ENCODE data around the gene NOTCH2.
"Not testable (repeated sequence)": the region's sequence is repeated elsewhere in the genome, so short reads cannot be mapped to it uniquely, and the experiment has no call there.

Gene NOTCH2
- total RNA-seq = 131 reads per million, percentile 87 among the genes with 10 or more reads in this experiment

DNA sequence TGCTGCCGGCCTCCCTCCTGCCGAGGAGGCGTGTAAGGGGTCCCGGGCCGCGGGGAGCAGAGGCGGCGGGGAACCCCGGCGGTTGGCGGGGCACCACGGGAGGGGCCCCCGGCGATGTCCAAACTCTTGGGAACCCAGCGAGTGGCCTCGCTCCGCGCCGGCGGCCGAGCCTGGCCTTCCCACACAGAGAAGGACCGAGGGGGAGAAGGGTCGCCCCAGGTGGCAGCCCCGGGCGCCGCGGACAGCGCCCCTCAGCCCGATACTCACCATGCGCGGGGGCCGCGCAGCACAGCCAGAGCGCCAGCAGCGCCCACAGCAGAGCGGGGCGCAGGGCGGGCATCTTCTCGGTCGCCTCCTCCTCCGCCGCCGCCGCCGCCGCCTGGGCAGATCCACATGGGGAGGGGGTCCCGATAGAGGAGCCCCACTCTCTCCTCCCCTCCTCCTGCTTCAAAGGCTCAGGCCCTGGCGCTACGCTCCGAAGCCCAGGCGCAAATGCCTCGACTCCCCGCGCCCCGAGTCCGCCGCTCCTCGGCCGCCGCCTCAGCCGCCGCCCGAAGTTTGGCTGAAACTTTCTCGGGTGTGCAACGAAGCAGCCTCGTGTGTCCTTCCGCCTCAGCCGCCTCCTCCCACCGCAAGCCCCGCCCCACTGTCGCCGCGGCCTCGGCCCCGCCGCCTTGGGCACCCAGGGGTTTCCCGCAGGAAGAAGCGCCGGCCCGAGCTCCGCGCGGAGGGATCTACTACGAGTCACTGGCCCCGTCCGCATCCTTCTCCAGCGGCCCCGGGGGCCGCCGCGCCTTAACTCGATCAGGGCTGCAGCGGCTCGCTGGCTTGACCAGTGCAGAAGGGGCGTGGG is at the start of gene NOTCH2:
Gene NOTCH2 (minus strand): TSS at position 596 of the 853 bp plus-strand sequence. CDS start 256 bp downstream, at position 340.
- peak; percentile 56 for DNase-seq

DNA sequence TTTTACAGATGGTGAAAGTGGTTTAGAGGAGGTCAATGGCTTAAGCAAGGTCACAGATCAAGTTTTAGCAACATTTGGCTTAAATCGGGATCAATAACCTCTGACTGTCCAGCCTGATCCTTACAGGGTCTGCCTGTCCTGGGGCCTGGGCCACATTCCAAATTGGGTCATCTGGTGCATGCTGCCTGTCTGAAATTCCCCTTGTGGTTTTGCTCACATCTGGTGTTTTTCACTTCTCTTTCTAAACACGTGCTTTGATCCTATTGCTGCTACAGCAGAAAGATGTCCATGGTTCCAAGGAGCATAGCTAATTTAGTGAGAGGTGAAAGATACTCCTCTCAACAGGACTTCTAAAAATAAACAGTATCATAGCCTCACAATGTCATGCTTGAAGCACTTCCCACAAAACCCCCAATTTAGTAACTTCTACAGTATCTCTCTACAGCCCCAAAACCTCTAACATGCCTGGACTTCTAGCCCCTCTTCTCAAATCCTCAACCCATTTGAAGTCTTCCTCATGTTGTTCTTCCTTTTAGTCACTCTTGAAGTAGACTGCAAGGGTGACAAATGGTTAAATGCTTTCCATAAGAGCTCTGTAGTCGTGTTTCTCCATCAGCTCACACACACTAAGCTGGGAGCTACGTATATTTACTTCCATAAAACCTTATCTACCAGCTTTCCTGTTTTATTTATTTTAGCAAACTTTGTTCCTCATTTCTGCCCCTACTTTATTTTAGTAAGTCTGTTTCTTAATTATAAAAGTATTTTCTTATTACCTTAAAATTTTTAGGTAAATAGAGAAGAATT is 48.1 kb upstream of the NOTCH2 start:
- not testable (repeated sequence) for DNase-seq

DNA sequence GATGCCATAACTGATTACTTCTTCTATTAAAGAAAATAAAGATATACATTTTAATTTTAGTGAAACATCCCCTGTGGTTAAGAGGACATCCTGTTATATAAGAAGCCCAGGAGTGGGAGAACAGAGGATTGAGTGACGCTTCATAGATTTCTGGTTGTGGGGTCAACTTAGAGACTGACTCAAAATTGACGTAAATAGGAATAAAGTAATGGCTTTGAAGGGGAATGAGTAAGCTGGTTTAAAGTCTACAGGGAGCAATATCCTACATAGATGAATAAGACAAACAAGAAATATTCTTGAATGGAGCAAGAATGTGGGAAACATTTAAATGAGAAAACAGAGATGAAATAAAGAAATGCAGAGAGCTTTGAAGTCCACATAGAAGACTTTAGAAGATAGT is 46.6 kb upstream of the NOTCH2 start:
- DNase-seq = not testable (repeated sequence)

DNA sequence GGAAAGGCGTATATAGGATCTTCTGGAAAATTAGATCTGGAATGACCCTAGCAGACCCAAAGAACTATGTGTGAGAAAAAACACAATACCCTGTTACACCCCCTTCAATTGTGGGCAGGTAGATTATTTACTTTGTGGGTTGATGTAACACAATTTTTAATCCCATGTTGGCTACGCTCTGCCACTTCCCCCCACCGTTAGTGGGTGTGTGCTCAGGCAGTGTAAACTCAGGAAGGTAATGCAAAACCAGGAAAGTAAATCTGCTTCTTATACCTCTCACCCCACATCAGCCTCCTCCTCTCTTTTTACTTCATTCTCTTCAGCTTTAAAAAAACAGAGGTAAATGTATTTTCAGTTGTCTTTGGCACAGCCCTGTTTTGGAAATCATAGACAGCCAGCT is 43.7 kb upstream of the NOTCH2 start:
- DNase-seq = not testable (repeated sequence)

DNA sequence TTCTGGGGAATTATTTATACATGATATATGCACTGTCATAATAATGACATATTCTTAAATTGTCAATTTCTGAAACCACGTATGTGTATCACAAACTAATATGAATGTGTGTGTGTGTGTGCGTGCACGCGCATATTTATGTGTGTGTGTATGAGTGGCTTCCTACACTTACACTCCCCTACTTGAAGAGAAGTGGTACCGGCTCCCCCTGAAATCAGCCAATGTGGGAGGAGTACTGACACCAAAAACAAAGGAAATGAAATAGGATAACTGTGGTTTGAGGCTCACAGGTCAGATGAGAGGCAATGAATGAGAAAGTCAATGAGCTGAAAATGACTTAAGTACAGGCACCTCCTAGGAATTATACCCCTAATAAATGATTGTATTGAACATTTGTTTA is 42.8 kb upstream of the NOTCH2 start:
- not testable (repeated sequence) for DNase-seq

DNA sequence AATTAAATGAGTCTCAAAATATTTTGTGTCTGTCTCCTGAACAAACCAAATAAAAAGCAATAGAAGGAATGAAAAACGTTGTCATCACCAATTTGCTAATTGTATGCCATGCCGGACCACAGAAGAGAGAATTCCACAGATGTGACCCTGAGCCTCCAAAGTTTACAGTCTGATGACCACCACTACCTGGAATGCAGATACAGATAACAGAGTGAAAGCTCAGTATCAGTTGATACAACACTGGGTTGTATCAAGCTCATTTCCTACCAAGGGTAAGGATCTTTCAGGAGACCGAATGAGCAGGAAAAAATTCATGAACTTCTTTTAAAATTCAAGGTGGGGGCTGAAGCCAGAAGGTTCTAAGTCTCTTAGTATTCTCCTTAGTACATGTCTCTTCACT is 42.3 kb upstream of the NOTCH2 start:
- DNase-seq = not testable (repeated sequence)

DNA sequence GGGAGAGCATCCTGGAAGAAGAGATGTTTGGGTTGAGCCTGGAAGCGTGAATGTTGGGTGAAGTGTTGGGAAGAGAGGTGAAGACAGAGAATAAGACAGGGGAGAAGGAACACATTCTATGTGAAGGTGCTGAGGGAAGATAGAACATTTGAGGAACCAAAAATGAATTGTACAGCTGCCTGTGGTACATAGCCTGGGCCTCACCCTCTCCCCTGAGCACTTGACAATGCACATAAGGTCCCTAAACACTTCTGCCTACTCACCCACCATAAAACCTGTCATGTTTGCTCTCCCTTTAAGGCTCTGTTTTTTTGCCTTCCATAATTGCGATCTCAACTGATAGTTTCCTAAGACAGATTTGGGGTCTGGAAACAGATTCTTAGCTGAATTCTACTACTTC is 41.5 kb upstream of the NOTCH2 start:
- DNase-seq = not testable (repeated sequence)

DNA sequence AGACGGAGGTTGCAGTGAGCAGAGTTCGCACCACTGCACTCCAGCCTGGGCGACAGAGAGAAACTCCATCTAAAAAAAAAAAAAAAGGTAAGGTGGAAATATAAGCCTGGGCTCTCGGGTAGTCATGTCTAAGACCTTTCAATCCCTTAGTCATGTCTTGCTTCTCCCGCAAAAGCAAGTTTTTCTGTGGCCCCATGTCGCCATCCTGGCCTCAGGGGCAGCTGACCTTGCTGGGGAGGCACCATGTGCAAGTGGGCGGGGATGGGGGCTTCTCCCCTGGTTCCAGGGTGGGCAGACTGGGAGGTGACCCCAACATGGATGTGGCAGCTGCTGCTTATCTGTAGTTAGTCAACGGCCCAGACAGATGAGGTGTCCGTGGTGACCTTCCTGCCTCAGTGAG is 40.2 kb upstream of the NOTCH2 start:
- DNase-seq = not testable (repeated sequence)

DNA sequence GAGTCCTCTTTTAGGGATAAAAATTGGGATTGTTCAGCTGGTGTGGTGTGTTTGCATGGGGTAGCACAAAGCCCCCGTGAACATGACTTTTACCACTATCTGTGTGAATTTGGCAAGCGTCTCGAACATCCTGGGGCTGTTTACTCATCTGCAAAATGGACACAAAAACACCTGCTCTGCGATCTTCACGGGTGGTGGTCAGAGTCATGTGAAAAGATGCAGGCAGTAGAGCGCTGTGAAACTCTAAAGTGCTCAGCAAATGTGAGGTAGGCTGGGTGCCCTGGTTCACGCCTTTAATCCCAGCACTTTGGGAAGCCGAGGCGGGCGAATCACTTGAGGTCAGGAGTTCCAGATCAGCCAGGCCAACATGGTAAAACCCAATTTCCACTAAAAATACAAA is 39.7 kb upstream of the NOTCH2 start:
- not testable (repeated sequence) for DNase-seq

DNA sequence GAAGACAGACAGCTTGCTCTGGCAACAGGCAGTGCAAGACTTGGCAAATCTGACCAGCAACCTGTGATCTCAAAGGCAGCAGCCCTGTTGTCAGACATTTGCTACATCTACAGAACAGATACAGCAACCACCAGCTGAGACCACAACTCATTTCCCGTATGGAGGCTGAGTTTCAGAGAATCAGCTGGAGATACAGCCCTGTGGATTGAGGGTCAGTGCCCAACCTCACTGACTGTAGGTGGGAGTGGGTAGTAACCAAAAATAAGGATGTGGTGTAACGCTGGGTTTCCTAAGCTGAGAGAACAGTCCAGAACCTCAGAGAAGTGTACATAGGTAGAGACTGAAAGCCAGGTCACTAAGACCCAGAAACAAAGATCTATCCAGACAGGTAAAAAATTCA is 35.8 kb upstream of the NOTCH2 start:
- DNase-seq = not testable (repeated sequence)

DNA sequence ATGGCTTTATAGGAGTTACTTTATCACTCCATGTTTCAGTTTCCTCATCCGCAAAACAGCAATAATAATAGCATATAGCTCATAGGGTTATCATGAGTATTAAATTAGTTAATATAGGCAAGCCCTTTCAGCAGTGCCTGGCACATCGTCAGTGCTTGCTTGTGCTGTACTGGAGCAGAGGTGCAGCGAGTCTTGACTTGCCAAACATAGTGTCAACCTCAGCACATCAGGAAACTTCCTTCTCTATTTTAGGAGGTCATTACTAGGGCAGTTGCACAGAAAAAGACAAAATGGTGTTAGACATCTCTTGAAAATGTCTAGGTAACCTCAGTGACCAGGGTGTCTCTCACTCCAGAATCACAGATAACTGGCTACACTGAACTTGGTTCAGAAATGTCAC is 34.3 kb upstream of the NOTCH2 start:
- not testable (repeated sequence) for DNase-seq

DNA sequence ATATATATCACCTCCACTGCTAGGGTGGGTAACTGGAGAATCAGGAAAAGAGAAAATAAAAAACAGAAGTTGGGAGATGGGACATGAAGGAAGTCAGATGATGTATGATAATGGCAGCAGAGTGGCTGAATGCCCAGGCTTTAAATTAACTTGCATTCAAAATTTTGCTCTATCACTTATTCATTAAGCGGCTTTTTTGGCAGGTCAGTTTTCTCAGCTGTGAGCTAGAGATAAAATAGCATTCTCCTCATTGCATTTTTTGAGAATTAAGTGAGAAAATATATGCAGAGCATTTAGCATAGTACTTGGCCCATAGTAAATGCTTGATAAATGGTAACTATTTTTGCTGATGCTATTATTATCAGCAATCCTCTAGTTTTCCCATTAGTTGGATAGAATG is 32.1 kb upstream of the NOTCH2 start:
- not testable (repeated sequence) for DNase-seq

DNA sequence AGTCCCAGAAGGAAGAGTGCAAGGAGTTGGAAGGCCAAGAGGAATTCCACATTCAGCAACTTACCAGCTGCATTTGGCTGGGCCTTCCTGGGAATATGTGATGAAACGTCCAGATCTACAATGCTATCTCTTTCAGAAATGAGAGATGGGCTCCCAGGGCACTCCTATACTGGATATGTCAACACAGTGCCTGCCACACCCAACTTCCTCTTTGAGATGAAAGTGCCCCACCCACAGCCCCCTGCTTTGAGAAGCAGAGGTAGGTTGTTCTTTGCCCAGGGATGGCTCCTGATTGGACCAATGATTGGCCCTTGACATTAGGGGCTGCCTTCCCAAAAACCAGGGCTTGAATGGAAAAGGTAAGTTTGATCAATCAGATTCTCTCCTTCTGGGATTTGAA is 31.1 kb upstream of the NOTCH2 start:
- not testable (repeated sequence) for DNase-seq

DNA sequence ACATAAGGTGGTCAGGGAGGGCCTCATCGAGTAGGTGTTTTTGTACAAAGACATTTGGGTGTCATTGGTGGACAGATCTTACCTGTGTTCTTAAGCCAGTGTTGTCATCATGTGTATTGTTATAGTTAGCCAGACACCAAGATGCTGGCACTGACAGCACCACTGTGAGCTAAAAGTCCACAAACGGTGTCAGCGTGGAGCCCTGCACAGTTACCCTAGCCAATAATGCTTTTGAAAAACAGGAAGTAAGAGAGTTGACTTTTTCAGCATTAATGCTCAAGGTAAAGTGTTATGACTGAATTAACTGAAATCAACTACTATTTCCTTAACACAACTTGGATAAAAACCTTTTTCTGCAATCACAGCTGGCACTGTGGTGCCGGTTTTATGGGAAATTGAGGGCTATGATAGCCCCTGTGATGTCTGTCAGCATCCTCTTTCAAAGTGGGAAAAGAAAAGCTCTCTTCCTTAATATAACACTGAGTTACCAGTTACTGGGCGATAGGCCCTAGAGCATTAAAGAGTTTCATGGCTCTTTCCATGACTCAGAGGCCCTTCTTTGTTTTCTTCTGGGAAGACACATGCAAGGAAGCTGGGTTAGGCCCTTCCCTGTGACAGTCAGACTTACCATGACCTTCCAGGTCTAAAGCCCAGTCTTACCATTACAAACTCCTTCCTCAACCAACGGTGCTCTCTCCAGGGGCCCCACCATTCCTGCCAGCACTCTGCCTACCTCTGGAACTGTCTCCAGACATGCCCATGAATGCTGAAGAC is 29.7 kb upstream of the NOTCH2 start:
- DNase-seq = not testable (repeated sequence)

DNA sequence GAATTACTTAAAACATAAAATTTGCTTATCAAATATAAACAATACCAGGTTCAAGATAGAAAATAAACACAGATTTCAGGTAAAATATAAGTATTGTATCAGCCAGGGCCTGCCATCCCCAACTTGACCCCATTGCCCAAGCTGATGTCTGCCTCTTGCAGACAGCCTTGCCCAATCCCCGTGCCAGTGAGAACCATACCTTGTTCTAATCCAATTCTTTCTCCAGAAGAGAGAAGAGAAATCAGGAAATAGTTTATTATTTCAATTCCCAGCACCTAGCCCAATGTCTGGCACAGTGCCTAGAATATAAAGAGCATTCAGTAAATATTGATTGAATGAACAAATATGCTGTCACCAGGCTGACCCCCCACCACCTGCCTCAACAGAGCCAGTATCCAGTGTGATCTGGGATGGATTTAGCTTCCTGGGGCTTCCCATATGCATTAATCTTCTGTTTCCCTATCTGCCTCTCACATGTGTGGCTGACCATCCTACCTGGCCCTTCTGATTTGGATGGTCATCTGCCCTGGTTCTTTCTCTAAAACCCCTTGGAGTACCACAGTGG is 27.6 kb upstream of the NOTCH2 start:
- DNase-seq = not testable (repeated sequence)

DNA sequence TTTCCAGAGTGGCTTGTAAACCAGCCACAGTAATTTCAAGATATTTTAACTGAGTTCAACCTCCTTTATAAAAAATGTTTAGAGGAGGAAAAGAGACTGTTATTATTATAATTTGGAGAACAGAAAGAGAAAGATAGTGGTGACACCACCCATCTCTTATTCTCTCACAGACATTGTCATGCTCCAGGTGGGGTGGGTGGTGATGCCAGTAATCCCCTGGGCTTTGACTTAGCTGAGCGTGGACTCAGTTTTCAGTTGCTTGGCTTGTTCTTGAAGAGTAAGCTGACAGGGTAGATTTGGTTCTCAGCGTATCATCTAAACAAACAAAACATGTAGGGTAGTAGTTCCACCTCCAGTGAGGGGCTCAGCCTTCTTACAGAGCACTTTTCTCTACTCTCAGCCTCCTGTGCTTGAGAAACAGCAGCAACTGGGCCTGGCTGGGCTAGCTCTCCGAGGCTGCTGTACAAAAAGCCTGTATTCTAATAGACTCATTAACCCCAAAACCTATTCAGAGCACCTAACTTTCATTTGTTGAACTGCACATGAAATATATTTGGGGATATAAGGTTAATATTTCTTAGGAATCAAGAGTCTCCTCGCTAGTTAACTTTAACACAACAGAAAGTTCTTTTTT is 24.2 kb upstream of the NOTCH2 start:
- not testable (repeated sequence) for DNase-seq

DNA sequence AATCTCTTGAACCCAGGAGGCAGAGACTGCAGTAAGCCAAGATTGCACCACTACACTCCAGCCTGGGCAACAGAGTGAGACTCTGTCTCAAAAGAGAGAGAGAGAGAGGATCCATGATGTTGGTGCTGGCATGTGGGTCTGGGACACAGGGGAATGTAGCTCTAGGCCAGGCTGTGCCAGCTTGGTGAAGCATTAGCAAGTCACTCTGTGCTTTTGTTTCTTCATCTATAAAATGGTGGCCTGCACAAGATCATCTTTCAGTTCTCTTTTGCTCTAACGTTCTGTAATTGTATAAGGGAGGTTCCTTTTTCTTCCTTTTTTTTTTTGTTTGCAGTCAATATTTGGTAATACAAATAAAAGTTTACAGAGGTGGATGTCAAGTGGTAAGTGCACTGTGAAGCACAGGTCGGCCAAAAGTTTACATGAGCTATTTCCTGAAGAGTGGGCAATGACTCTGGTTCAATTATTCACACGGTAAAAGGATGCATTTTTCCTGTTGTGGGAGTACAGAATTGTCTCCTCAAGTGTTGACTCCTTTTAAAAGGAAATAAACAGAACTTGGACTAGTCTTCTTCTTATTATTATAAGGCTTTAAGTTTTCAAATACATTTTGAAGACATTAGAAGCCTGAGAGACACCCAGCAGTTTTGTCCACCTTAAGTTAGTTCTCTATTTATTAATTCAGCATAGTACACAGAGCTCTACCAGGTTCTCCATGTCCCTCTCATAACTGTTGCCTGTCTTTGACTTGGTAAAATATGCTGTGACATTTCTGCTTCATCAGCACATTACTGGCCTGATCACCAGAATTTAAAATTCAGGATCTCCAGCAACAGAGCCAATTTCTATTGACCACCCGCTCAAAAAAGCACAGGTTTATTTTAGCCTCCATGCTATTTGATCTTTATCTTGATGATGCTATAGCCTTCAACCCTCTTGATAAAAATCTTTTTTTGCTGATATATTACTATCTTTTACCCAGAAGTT is 23.1 kb upstream of the NOTCH2 start:
- DNase-seq = not testable (repeated sequence)

DNA sequence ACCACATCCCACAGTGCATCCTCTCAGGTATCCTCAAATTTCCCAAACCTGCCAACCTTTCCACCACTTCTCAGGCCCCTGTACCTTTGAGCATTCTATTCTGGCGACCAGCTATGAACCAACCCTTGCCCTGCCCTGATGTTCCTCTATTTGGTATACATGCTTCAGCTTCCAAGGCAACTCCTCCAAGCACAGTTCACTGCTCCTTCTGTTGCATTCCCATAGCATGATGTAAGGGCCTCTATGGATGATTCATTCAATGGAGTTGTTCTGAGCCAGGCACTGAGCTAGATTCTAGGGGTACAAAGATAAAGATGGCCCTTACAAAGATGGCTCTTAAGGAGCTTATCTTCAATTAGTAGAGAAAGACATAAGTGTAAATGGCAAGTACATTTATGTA is 21.4 kb upstream of the NOTCH2 start:
- DNase-seq = not testable (repeated sequence)

DNA sequence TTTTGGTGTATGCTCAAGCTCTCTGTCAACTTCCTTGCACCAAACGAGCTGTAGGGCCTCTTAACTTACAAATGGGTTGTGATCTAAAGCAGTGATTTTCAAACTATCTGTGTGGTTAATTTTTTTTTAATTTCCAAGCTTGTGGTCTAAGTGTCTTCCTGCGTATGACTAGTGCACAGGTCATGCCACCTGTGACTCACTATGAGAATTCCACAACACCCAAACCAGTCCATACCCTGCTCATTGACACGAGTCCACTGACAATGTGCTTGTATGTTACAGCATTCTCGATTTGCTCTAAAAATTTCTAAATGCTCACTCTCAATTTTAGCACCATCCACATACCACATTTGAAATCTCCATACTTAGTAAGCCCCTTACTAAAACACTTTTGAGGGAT is 18.5 kb upstream of the NOTCH2 start:
- peak; percentile 13 for DNase-seq

DNA sequence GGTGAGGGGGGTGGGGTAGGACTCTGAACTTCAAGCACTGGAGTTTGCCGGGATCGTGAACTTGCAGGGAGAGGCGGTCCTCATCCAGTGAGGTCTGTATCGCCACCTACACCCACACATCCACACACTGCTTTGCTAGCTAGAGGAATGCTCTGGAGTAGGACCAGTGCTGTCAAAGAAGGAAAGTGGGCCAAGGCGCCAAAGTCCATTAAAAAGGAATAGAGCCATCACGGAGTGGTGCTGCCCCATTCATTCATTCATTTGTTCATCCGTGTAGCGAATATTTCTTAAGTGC is 405 bp upstream of the NOTCH2 start:
- not testable (repeated sequence) for DNase-seq

DNA sequence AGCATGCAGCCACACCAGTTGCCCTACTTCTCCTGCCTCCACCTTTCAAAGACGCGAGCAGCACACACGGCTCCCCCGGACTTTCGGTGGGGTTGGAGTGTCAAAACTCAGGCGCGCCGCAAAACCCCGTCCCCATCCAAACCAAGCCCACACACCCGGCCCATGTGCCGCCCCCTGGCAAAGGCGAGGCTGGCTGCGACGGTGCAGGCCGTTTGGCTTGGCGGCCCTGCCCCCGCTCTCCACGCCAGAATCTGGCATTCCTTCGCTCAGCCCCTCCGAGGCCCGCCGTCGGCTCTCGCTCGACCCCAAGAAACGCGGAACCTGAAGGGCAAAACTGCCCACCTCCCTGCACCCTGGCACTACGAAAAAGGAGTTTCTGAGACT is 787 bp downstream of the NOTCH2 start:
- not testable (repeated sequence) for DNase-seq
